ENCODE results near the gene BTBD2.

Gene BTBD2

GRCh38 chr19:1956868-1957492 is 58.5 kb downstream of the BTBD2 start:
- no peak for DNase-seq

GRCh38 chr19:1956122-1956494 is 59.4 kb downstream of the BTBD2 start:
- DNase-seq, result no peak

GRCh38 chr19:1955171-1956121 is 60.1 kb downstream of the BTBD2 start:
- no peak for DNase-seq

- no peak for DNase-seq
Measured at GRCh38 chr19:1954532-1954933, 61.0 kb downstream of the BTBD2 start.

DNA sequence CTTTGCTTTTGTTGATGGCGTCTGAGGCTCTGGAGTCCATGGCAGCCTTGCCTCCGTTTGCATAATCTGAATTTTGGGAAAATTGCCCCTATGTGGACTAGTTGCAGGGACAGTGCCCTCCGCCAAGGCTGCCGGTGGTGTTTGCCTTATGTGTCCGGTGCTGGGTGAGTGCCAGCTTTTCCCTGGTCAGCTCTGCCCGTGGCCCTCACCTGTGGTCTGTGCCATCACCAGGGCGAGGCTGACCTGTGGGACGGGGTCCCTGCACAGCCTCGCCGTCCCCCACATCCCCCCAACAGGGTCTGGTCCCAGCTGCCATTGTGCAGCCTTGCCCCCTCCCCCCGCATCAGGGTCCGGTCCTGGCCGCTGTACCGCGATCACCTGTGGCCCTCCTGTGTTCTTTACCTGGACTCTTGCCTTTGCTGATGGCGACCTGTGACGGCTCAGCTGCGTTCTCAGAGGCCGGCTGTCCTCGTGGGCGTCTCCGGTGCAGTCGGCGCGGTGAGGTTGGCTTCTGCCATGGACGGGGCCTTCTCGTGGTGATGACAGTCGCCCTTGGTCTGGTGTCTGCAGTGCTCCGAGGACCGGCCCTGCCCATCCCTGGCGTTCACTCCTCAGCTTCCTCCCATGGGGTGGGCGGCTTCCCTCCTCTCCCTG is 61.9 kb downstream of the BTBD2 start:
- no peak for DNase-seq

DNA sequence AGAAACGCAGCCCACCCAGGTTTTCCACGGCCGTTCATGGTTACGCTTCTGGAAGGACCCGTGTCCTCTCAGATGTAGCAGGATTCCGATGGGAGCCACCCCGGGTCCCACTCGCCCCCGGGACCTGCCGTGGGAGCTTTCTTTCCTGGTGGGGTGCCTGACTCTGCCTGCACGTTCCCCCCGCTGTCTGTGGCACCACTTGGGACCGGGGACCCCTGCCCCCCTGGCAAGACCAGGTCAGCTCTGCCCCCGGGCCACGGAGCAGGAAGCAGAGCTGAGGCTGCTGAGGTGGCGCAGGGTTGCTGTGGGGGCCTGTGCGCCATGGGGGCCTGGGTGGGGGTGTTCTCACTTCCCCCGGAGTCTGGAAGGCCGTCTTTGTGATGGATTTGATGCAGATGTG is 62.5 kb downstream of the BTBD2 start:
- DNase-seq, result no peak

GRCh38 chr19:1952635-1953034 is 62.9 kb downstream of the BTBD2 start:
- no peak for DNase-seq

DNA sequence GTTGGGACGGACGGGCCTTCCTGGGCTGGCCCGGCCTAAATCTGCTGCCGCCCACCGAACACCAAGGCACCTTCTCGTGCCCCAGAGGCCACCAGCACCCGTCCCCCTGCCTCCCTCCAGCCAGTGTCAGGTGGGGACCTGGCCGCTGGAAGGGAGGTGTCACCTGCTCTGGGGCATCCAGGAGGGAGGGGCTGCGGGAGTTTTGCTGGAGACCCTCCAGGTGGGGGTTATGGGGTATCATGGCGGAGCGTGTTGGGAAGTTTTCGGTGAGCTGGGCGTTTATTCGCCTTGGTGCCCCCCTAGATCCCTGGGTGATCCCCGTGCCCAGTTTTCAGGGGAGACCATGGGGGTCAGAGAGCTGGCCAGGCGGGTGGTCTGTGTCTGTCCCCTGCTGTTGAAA is 64.9 kb downstream of the BTBD2 start:
- DNase-seq, result no peak

DNA sequence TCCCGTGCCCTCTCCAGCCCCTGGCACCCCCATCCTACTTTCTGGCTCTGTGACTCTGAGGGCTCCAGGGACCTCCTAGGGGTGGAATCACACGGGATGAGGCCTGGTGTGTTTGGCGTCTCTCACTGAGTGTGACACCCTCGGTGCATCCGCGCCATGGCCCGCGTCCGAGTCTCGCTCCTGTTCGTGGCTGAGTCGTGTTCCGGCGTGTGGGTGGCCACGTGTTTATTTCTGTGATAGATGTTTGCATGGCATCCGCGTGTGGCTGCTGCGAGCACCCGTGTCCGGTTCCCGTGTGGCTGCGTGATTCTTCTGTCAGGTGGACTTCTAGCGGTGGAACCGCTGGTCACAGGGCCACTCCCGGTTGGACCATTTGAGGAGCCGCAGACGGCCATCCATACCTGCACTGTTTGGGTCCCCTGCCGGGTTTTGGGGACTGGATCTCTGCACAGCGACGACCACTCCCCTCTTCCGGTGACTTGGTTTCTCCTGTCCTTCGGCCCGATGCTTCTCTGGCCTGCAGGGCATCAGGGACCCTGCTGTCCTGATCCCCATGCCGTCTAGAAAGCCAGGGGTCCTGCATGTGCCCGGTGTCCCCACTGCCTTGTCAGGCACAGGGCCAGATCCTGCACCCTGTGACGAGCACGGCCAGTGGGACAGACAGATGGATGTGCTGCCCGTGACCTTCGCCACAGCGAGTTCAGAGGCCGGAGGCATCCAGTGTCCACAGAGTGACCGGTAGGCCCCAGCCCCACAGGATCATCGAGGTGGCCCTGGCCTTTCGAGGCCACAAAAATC is 66.0 kb downstream of the BTBD2 start:
- DNase-seq, result no peak

DNA sequence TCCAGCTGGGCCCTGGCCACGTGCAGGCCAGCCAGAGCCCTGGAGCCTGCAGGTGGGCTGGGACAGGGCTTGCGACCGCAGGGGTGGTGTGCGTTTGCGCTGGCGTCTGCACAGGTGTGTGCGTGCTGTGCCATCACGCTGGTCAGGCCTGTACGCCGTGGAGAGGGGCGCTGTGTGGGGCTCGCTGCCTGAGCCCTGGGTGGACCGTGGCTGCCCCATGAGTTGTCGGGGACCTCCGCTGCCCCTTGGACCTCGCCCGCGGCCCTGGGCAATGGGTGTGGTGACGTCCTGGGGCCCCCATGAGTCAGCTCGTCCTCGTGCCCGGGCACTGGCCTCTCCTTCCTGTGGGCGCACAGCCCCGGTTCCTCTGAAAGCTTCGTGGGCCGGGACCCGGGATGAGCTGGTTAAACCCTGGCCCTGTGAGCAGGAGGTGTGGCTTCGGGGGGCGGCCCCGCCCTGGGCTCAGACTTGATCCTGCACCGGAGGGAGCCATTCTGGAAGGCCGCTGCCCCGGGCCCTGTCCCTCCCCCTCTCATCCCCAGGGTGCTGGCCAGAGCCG is 67.8 kb downstream of the BTBD2 start:
- DNase-seq, result no peak

DNA sequence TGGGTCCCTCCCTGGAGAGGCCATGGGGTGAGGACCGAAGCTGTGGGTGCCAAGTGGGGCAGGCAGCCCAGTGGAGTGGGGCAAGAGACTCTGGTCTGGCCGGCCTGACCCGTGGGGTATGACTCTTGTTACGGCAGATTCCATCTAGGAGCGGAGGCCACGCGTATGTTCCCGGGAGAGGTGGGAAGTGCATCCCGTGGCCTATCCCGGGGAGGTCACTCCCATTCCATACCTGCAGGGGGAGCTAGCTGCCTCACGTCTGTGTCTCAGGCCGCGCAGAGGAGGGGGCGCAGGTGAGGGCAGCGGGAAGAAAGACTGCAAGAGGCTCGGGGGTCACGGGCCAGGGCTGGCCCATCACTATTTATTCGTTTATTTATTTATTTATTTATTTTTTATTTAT is 69.6 kb downstream of the BTBD2 start:
- DNase-seq, result no peak

GRCh38 chr19:1944916-1945561 is 70.5 kb downstream of the BTBD2 start:
- no peak for DNase-seq

DNA sequence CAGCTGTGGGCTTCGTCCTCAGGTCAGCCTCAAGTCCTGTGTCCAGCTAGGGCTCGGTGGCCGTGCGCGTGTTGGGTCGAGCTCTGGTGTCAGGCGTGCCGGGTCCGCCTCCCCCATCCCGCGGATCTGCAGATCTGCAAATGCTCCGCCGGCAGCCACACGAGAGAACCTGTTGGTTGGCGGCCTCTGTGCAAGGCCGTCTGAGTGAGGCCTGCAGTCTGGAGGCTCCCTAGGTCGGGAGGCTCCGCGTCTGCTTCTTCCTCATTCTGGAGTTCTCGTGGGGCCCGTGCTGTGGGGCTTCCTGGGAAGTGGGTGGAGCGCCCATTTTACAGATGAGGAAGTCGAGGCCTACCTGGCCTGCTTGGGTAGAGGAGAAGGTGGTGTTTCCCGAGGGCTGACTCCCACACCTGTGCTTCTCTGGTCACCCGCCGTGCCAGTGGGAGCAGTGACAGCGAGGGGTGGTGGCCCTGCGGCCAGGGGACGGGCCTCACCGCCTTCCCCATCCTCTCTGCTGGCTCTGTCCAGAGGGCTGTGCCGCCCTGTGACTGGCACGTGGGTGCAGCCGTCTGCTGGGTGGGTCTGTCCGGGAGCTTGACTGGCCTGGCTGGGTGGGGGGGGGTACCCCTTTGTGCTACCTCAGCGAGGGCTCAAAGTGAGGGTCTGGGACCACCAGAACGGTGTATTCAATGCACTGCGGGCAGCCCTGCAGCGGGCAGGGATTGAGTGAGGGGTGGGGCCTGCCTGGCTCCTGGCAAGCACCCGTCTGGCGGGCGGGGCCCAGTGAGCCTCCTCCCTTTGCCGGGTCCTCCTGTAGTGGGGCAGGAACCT is 71.2 kb downstream of the BTBD2 start:
- no peak for DNase-seq

DNA sequence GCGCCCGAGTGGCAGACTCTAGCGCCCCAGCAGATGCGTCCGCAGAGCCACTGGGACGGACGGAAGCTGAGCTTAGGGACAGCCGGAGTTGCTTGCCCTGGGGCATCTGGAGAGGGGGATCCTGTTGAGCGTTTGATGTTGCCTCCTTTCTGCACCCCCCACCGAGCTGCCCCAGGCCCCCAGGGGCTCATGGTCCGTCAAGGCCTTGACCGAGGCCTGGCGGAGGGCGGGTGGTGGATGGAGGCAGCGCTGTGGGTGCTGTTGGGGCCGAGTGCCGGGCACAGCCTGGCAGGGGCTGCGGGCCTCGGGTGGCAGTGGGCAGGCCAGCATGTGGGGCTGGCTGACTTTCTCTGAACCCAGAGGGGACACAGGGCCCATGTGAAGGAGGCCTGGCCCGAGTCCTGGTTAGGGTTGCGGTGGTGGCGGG is 71.8 kb downstream of the BTBD2 start:
- no peak for DNase-seq

GRCh38 chr19:1942934-1943555 is 72.5 kb downstream of the BTBD2 start:
- DNase-seq, result no peak

DNA sequence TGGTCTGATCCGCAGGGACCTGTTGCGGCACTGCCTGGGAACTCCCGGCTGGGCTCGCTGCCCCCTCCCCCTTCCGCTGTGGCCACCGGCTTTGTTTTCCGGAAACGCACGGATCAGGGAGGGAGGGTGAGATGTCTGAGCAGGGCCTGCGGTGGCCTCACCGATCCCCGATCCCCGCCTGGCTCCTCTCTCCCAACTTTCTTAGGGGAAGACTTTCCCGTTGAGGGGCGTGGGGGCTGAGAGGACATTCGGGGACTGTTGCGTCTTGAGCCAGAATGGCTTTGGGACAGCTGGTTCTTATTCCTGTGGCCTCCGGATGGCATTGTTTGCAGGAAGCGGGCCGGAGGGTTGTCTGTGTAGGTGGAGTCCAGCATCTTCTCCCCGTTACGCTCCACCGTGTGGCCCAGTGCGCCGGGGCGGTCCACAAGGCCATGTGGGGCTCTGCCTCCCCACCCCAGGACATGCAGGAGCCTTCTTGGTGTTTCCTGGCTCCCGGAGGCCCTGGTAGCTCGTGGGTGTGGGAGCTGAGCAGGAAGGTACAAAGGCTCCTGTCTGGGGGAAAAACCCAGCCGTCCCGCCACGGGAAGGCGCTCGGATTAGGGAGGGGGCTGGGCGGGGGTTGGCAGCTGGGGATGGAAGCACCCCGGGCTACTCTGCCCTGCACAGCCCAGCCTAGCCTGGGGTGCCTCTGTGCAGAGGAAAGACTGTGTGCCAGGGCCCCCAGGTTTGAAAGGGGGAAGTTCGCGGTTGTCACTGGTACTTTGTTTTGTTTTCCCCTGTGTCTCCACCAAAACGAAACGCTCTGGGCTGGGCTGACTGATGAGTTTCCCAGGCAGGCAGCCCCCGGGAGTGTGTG is 73.2 kb downstream of the BTBD2 start:
- peak; percentile 84 for DNase-seq

DNA sequence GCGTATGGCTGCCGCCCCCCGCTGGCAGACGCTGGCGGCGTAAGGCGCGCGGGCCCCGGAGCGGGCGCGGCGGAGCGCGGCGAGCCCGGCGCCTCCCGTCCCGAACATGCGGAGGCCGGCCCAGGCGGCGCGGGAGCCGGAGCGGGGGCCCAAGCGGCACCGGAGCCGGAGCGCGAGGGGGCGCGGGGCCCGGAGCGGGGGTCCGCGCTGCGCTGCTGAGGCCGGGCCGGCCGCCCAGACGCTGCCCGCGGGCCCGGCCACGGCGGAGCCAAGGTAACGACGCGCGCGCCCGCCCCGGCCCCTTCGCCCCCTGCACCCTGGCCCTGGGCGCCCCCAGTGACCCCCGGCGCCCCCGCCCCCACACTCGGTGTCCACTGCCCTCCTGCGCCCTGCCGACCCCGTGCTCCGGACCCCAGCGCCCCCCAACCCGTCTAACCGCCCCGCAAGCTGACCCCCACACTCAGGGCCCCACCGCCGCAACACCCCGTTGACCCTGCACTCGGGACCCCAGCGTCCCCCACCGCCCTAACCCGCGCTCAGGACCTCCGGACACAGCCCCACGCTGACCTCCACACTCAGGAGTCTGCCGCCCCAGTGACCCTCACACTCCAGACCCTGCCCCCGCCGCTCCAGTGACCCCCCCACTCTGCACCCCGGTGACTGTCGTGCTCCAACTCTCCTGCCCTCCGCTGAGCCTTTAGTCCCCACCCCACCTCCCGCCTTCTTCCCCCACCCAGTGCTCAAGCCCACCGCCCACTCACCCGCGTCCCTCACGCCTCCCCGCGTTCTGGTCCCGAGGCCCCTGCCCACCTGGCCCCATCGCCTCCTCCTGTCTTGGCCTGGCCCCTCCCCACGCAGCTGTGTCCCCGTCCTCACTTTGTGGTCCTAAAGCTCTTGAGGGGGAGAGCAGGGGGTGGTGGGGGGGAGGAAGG is 74.1 kb downstream of the BTBD2 start, which contains the start of gene CSNK1G2:
Gene CSNK1G2, plus strand, starts transcription at position 27 of the 932 bp plus-strand sequence. CDS start 28,601 bp downstream, outside the sequence.
- no peak for DNase-seq

DNA sequence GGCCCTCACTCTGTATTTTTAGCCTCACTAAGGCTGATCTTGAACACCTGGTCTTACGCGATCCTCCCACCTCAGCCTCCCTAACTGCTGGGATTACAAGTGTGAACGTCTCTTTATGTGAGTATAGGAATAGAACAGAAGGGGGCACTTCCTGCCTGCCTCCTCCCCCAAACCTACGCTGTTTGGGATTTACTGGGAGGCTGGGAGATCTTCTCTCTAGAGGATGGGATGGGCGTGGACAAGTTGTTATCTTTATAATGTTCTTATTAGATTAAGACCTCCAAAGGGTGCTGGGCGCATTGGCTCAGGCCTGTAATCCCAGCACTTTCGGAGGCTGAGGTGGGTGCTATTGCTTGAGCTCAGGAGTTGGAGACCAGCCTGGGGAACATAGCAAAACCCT is 77.4 kb downstream of the BTBD2 start:
- DNase-seq, result no peak

Data from femur (tissue), 1 donor.